ENCODE measurements around the gene CACNA1D.

The CACNA1D gene

GRCh38 chr3:53524566-53524965, 30.2 kb downstream of the CACNA1D start:
- H3K27ac ChIP-seq, result no peak overlapping the region
- DNase-seq (ENCODE audit: low read depth, low spot score), result no peak

GRCh38 chr3:53525765-53526703, 31.6 kb downstream of the CACNA1D start:
- H3K27ac ChIP-seq, result no peak overlapping the region
- no peak for DNase-seq (ENCODE audit: low read depth, low spot score)

- DNase-seq (ENCODE audit: low read depth, low spot score), result no peak
- no peak overlapping the region for H3K27ac ChIP-seq
Observed at GRCh38 chr3:53526704-53527055, 32.3 kb downstream of the CACNA1D start.

- no peak for DNase-seq (ENCODE audit: low read depth, low spot score)
- no peak overlapping the region for H3K27ac ChIP-seq
Observed at GRCh38 chr3:53530205-53530604, 35.8 kb downstream of the CACNA1D start.

GRCh38 chr3:53531749-53532148, 37.3 kb downstream of the CACNA1D start:
- no peak for DNase-seq (ENCODE audit: low read depth, low spot score)

GRCh38 chr3:53533472-53533871, 39.1 kb downstream of the CACNA1D start:
- DNase-seq (ENCODE audit: low read depth, low spot score), result no peak
- H3K27ac ChIP-seq, result no peak overlapping the region

More at GRCh38 chr3:53531749-53532148, 37.3 kb downstream of the CACNA1D start:
- H3K27ac ChIP-seq, result no peak overlapping the region

GRCh38 chr3:53534216-53534615, 39.8 kb downstream of the CACNA1D start:
- no peak for DNase-seq (ENCODE audit: low read depth, low spot score)
- H3K27ac ChIP-seq, result no peak overlapping the region

GRCh38 chr3:53534676-53535400, 40.4 kb downstream of the CACNA1D start:
- no peak for DNase-seq (ENCODE audit: low read depth, low spot score)

GRCh38 chr3:53536282-53536681, 41.9 kb downstream of the CACNA1D start:
- no peak overlapping the region for H3K27ac ChIP-seq
- no peak for DNase-seq (ENCODE audit: low read depth, low spot score)

More at GRCh38 chr3:53534676-53535400, 40.4 kb downstream of the CACNA1D start:
- no peak overlapping the region for H3K27ac ChIP-seq

GRCh38 chr3:53544357-53544756, 49.9 kb downstream of the CACNA1D start:
- H3K27ac ChIP-seq, result no peak overlapping the region
- DNase-seq (ENCODE audit: low read depth, low spot score), result no peak

- H3K27ac ChIP-seq, result no peak overlapping the region
- no peak for DNase-seq (ENCODE audit: low read depth, low spot score)
Observed at GRCh38 chr3:53545310-53545995, 51.0 kb downstream of the CACNA1D start.

GRCh38 chr3:53545996-53546359, 51.6 kb downstream of the CACNA1D start:
- H3K27ac ChIP-seq, result no peak overlapping the region
- no peak for DNase-seq (ENCODE audit: low read depth, low spot score)

GRCh38 chr3:53547327-53547726, 52.9 kb downstream of the CACNA1D start:
- H3K27ac ChIP-seq, result no peak overlapping the region
- no peak for DNase-seq (ENCODE audit: low read depth, low spot score)

GRCh38 chr3:53550005-53550620, 55.7 kb downstream of the CACNA1D start:
- no peak overlapping the region for H3K27ac ChIP-seq
- DNase-seq (ENCODE audit: low read depth, low spot score), result no peak

- peak; percentile 14 for DNase-seq (ENCODE audit: low read depth, low spot score)
- no peak overlapping the region for H3K27ac ChIP-seq
Observed at GRCh38 chr3:53551324-53551723, 56.9 kb downstream of the CACNA1D start.

- no peak overlapping the region for H3K27ac ChIP-seq
- DNase-seq (ENCODE audit: low read depth, low spot score), result no peak
Observed at GRCh38 chr3:53552730-53553129, 58.3 kb downstream of the CACNA1D start.

- no peak for DNase-seq (ENCODE audit: low read depth, low spot score)
- no peak overlapping the region for H3K27ac ChIP-seq
Observed at GRCh38 chr3:53553200-53553599, 58.8 kb downstream of the CACNA1D start.

- no peak for DNase-seq (ENCODE audit: low read depth, low spot score)
- no peak overlapping the region for H3K27ac ChIP-seq
Observed at GRCh38 chr3:53554559-53555067, 60.2 kb downstream of the CACNA1D start.

- H3K27ac ChIP-seq, result no peak overlapping the region
- no peak for DNase-seq (ENCODE audit: low read depth, low spot score)
Observed at GRCh38 chr3:53555068-53555588, 60.7 kb downstream of the CACNA1D start.
